GM19238 (cell line): ENCODE measurements around the gene ISCU.

Experiments used
- DNase-seq: peaks from one replicate; pipeline ENCODE4 v3.0.0; 2011; ENCODE audit warnings: low spot score; ENCODE audit not compliant: insufficient read length

ISCU gene

DNA sequence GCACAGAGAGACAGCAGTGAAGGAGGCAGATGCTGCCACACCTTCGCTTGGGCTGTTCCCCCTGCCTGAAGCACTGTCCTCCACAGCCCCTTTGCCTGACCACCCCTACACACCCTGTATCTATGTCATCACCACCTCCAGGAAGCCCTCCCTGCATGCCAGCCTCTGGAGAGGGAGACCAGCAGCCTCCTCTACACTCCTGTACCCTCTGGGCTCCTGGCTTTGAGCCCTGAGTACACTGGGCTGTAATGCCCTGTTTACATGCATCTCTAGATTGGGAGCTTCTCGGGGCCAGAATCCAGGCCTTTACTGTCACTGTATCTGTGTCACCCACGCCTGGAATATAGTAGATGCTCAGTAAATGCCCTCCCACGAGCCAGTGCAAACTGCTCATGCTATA, 41.3 kb downstream of the ISCU start:
- DNase-seq = no peak

DNA sequence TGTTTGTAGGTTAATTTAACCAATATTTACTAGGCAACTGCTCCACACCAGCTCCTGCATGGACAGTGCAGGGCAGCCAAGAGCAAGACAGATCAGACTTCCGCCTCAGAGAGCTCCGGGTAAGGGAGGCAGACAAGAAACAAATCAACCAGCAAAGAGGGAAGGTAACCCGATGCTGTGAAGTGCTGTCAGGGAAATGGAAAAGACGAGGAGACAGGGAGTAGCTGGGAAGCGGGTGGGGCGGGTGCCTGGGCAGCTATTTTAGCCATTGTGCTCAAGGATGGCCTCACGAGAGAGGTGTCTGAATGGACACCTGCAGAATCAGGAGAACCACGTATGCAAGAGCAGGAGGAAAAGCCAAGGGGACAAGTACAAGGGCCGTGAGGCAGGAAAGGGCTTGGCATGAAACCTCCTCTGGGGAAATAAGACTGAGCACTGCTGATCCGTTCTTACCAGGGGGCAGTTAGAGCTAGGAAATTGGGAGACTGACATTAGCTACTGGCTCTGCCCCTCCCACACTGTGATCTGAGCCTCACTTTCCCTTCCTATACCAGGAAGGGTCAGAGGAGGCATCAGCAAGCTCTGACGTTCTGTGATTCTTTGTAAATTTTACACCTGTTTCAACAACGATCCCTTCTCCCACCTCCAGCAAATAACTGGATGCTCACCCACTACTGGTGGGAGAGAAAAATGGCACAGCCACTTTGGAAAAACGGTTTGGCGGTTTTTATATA, 42.0 kb downstream of the ISCU start:
- DNase-seq = no peak

DNA sequence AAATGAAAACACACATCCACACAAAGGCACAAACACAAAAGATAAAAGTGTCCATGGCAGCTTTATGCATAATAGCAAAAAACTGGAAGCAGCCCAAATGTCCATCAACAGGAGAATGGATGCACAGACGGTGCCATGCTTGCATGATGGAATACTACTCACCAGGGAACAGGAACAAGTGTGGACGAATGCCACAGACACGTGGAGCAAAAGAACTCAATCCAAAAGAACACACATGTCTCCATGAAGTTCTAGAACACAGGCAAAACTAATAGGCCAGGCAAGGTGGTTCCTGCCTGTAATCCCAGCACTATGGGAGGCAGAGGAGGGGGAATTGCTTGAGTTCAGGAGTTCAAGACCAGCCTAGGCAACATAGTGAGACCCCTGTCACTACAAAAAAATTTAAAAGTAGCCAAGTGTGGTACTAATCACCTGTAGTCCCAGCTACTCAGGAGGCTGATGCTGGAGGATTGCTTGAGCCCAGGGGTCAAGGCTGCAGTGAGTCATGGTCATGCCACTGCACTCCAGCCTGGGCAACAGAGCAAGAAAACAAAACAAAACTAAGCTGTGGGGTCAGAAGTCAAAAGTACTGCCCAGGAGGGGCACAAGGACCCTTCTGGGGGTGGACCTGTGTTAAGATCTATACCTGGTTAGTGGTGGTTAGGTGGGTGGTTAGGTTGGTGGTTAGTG, 42.7 kb downstream of the ISCU start:
- no peak for DNase-seq

DNA sequence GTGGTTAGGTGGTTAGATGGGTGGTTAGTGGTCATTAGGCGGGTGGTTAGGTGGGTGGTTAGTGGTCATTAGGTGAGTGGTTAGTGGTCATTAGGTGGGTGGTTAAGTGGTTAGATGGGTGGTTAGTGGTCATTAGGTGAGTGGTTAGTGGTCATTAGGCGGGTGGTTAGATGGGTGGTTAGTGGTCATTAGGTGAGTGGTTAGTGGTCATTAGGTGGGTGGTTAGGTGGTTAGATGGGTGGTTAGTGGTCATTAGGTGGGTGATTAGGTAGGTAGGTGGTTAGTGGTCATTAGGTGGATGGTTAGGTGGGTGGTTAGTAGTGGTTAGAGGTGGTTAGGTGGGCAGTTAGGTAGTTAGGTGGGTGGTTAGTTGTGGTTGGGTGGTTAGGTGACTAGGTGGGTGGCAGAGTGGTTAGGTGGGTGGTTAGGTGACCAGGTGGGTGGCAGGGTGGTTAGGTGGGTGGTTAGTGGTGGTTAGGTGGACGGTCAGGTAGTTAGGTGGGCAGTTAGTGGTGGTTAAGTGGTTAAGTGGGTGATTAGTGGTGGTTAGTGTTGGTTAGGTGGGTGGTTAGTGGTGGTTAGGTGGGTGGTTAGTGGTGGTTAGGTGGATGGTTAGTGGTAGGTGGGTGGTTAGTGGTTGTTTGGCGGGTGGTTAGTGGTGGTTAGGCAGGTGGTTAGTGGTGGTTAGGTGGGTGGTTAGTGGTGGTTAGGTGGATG, 43.5 kb downstream of the ISCU start:
- no peak for DNase-seq

DNA sequence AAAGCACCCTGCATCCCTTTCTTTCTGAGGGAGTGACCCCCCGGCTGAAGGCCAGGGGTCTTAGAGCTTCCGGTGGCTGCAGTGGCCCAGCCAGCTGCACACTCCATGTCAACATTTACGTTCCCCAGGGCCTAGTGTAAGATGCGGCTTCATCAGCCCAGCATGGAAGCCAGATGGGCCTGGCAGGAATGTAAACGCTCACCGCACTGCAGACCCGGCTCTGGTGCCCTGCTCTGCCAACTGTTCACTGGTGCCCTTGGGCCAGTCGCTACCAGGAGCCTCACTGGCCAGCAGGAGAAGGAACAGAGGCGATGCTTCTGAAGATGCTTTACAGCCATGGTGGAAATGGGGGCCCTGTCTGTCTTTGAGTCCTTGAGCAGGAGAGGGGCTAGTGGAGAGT, 44.1 kb downstream of the ISCU start:
- no peak for DNase-seq

DNA sequence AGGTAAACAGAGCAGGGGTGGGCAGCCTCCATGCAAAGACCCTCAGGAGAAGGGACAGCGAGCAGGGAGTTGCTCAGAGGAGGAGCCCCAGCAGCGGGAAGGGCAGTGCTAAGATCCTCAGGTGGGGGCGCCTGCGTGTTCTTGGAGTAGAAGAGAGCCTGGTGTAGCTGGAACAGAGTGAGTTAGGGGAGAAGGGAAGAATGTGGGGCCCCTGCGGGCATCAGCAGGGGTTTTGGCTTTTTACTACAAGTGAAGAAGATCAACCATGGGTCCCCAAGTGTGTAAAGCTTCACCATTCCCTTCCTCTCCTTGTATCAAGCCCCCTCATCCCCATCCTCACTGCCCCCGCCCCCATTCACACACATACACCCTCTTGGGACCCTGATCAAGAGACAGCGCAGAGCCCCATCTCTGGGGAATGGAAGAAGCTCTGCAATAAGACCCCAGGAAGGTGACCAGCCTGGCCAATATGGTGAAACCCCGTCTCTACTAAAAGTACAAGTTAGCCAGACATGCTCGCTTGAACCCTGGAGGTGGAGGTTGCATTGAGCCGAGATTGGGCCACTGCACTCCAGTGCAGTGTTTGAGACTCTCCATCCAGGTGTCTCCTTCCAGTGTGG, 45.7 kb downstream of the ISCU start:
- no peak for DNase-seq

DNA sequence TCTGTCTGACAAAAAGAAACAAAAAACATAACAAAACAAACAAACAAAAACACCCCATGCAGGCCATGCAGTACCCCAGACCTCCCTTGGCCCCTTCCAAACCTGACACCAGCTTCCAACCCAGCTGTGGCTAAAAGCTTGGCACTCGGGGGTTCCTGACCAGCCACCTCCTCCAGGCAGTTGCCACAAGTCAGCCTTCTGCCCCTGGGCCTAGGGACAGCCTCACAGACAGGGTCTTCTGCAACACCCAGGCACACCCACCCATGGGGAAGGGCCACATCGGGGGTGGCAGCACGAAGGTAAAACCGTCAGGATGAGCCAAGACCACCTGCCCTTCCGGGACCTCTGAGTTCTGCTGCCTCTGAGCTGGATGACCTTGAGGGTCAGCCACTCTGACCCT, 46.2 kb downstream of the ISCU start:
- no peak for DNase-seq

DNA sequence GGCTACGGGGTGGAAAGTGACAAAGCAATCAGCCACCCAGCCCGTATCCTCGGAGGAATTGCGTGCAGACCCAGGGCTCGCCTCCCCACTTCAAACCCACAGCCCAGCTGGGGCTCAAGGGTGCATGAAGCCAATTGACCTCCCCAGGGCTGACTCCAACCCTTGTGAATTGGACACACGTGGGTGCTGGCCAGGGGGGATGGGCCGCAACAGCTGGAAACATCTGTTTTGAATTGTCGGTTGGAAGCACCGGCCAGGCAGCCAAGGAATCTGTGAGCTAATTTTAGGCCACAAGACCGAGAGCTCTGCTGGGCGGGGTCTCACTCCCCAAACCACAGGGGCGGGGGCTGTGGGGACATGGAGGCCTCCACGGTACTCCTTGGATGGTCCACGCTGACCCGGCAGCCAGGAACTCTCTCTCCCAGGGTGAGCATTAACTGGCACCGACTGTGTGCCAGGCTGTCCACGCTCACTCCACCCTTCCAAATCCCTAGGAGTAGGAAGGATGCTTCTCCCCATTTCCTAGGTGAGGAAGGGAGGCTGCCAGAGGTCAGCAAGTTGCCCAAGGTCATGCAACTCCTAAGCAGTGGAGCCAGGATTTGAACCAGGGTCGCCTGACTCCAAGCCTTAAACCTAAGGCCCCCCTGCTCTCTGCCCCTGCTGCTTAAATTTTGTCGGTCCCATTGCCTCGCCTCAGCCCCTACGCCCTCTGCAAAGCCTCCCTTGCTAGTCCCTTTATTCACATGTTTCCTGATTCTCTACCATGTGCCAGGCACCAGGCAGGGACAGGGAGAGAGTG, 47.3 kb downstream of the ISCU start:
- peak; percentile 45 for DNase-seq

DNA sequence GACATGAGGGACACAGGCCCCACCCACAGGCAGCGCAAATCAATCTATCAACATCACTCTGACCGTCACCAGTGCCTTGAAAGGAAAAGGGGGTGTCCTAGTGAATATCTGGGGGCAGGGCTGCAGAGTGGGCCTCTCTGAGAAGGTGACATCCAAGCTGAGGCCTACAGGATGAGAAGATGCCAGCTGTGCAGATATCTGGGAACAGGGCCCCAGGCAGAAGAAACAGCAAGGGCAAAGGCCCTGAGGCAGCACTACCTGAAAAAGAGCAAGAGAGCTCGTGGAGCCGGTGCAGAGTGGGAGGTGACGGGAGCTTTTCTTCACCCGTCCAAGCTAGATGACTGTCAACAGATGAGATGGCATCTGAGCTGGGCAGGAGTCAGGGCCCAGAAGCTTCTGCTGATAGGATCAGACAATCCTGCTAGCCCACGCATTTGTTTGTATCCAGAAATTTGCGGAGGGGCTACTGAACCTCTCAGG, 48.0 kb downstream of the ISCU start:
- DNase-seq = no peak

DNA sequence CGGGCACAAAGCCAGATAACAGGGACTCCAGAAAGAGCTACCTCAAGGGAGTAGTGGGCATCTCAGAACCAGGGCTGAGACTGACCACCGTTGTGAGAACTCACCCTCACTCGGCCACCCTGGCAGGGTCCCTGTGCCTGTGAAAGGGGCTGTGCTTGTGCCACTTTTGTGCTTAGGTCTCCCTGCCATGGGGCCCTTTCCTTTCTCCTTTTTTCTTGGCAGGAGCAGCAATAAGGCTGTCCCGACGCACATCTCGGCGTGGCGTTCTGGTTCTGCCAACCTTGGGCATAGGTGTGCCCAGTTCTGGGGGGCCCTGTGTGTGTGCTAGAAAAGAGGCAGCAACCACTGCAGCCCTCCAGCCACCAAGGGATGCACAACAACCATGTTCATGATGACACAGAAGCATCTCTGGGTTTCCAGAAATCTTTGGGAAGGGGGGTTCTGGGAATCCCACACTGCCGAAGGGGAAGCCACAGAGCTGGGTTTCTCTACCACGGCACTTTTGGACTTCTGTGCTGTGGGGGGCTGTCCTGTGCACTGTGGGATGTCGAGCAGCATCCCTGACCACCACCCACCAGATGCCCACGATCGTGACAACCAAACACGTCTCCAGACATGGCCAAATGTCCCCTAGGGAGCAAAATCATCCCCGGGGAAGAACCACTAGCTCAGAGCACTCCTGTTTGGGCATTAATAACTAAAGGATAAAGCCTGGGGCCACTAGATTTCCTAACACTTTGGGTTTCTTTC, 48.6 kb downstream of the ISCU start:
- no peak for DNase-seq

DNA sequence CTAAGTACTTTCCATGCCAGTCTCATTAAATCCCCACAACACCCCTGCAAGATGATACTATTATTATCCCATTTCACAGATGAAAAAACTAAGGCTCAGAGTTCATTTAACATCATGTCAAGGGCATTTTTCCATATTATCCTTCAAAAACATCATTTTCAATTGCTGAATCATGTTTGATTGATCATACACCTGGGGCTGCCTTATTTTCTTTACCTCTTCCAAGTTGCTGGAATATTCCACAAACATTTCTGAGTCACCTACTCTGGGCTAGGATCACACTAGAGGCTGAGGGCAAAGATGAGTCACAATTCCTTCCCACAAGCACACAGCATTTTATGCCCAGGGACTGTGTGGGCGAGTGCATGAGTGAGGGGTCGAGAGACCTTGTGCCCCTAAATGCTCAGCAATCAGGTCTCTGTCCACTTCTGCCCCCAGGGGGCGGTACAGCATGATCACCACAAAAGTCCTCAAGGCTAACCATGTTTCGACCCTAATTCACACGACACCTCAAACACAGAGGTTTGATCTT, 49.6 kb downstream of the ISCU start:
- DNase-seq = no peak

DNA sequence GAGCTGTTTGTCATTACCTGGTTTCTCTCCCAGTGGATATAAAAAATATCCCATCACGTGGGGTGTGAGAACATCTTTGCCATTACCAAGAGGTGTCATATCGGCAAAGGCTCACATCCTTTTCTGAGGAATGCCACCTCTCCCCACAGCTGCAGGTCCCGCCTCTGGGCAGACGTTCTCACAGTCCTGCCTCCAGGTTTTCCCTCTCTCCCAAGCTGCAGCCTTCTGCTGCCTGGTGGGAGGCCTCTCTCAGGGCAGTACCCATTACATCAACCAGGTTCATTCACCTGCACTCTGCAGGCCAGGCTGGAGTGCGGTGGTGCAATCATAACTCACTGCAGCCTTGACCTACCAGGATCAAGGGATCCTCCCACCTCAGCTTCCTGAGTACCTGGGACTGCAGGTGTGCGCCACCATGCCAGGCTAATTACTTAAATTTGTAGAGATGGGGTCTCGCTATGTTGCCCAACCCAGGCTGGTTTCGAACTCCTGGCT, 50.4 kb downstream of the ISCU start:
- no peak for DNase-seq

DNA sequence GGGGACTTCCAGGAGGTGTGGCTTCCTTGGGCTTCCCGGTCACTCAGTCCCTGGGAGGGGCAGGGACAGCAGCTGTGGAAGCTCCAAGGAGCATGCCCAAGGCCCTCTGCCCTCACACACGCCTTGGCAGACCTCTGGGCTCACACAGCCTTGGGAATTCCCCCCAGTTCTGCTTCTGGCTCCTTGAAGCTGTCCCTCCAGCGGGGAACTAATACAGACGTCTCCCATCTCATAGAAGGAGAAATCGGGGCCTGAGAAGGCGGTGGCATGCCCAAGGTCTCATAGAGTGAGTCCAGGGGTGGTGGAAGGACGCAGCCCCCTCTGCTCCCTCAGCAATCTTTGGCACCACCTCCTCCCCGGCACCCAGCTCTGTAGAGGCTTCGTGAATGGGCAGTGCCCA, 51.2 kb downstream of the ISCU start:
- no peak for DNase-seq

DNA sequence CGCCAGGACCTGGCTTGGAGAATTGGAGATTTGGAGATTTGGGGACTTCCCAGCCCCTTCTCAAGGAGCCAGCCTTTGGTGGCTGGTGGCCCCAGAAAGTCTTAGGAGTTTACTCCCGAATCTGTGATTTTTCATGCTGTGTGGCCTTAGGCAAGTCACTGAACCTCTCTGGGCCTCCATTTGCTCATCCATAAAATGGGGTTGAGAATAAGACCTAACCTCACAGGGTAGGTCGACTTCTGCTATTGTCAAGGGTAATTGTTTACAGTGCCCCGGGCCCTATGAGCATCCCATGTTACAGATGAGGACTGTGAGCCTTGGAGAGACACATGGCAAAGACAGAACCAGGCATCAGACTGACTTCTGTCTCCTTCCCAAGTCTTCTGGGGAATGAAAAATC, 51.6 kb downstream of the ISCU start:
- DNase-seq = no peak

DNA sequence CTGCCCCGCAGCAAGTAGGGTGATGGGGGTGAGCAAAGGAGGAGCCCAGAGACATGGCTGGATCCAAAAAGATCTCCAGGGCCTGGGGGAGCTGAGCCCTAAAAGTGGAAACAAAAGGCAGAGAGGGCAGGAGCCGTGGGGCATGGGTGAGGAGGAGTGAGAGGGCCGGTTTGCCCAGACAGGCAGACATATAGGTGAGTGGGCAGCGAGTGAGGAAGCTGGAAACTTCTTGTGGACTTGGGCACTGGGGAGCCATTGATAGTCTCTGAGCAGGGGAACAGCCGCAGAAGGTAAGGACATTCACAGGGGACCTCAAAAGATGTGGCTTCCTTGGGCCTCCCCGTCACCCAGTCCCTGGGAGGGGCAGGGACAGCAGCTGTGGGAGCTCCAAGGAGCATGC, 52.2 kb downstream of the ISCU start:
- no peak for DNase-seq

DNA sequence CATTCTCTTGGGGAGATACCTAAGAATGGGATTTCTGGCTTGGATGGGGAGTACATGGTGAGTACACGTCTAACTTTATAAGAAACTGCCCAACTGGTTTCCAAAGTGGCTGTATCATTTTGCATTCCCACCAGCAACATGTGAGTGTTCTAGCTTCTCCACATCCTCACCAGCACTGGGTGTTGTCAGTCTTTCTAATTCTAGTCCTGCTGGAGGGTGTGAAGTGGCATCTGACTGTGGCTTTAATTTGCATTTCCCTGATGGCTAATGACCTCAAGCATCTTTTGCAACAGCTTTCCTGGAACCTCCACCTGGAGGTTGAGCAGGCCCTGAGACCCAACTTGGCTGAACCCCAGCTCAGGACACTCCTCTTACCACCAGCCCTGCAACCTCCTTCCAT, 53.5 kb downstream of the ISCU start:
- no peak for DNase-seq

DNA sequence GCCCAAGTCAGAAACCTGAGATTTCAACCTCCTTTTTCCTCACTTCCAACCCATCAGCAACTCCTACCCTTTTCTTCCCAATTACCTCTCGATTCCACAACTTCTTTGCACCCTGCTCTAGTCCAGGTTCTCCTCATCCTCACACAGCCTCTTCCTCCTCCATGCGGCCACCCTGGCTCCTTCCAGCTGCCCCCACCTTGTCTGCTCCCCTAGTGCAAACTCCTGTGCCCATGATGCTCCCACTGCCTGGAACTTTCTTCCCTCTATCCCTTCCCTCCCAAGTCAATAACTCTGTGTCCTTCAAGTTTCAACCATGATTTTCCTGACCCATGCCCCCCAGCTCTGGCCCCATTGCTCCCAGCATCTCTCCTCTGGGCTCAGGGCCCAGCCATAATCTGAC, 54.0 kb downstream of the ISCU start:
- no peak for DNase-seq

DNA sequence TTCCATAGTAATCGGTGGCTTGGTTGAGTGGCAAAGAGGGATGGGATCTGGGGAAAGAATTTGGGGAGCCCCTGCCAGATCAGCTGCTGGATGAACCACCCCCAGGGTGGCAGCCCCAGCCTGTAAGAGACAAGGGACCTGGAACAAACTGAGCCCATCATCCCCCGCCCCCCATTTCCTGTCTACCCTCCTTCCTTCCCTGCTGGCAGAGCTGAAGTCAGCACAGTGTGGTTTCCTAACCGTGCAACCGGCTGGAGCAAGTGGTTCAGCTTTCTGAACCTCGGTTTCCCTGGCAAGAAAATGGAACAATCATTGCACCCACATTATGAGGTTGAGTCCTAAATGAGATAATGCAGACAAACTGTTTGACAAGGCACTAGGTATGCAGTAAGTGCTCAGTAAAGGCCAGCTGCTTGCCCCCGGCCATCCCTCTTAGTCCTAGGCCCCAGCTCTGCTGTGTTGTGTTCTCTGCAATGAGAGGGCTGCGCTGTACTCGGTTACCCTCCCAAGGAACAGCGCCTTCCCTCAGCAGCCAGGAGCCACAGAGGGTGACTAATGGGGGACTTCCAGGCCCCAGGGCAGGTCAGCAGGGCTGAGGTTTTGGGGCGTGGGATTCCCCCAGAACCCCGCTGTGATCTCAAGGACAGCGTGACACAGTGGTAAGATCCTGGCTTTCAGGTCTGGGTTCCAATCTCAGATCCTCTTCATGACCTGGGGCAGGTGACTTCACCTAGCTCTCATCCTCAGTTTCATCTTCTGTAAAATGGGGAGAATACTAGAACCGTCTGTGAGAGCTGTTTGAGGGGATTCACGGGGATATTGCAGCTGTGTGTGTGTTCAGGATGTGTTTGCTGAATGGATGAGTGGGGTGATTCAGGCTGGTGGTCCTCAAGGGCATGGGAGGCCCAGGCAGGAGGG, 54.8 kb downstream of the ISCU start:
- peak; percentile 82 for DNase-seq
